Type B pancreatic cell (in vitro differentiated cells): ENCODE results near the gene S100P. TPM values are rescaled to one million over a fixed set of nuclear protein-coding genes. Genes with fewer than 3 reads are reported as not detected.

Source experiments
- DNase-seq: peaks from one replicate; pipeline ENCODE4 v3.0.0; 2021; ENCODE audit warnings: mixed read lengths; ENCODE audit not compliant: unreplicated experiment; ENCODE audit errors: extremely low spot score
- H3K27ac Mint-ChIP-seq: 2 replicates; pipeline ENCODE4 v1.8.0; 2021; ENCODE audit warnings: mild to moderate bottlenecking, mixed read lengths
- H3K27me3 Mint-ChIP-seq: 2 replicates; pipeline ENCODE4 v1.8.0; 2021; ENCODE audit warnings: mixed read lengths
- H3K36me3 Mint-ChIP-seq: 2 replicates; pipeline ENCODE4 v1.8.0; 2021; ENCODE audit warnings: mixed read lengths
- H3K4me1 Mint-ChIP-seq: one replicate; pipeline ENCODE4 v1.8.0; 2021; ENCODE audit warnings: mixed read lengths; ENCODE audit not compliant: unreplicated experiment
- H3K4me3 Mint-ChIP-seq: 2 replicates; pipeline ENCODE4 v1.8.0; 2021; ENCODE audit warnings: mild to moderate bottlenecking, mixed read lengths
- H3K9me3 Mint-ChIP-seq: 2 replicates; pipeline ENCODE4 v1.8.0; 2021; ENCODE audit warnings: mixed read lengths
- CTCF ChIP-seq: fragments of 200-600 bp; sonication (generic); conservative IDR thresholded peaks from 2 replicates; pipeline ENCODE4 v1.5.0; 2021; ENCODE audit warnings: antibody characterized with exemption, mild to moderate bottlenecking
- total RNA-seq: library from RNA; stranded (reverse); gene quantifications from 2 replicates; pipeline ENCODE4 v1.2.1, GENCODE V29; 2021; ENCODE audit warnings: low replicate concordance

Gene S100P
- total RNA-seq, 1 donor from 2014 or later = 80.8 TPM

DNA sequence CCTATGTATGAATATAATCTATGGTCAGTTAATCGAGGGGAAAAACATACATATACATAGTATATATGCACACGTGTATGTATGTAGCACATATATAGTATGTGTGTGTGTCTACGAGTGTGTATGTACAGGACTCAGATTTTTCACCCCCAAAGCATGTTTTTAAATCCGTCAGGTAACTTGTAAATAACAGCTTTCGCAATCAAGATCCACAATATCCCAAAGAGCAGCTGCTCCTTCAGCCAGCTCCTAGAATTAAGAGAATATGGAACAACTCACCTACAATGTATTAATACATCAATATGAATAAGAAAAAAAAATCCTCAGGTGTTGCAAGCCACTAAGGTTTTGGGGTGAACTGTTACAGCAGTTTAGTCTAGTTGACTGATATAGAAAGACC lies 12.5 kb downstream of the S100P start:
- Mint-ChIP-seq H3K4me3 (peak overlapping the region; percentile 11), H3K27ac (no peak overlapping the region), H3K9me3 (peaks cover 28% of the 10 kb centered on the region), H3K4me1 (peaks cover 22% of the 10 kb centered on the region), H3K27me3 (peaks cover 5% of the 10 kb centered on the region), H3K36me3 (peaks cover 63% of the 10 kb centered on the region)
- TF ChIP-seq CTCF = no peak
- no peak for DNase-seq

GRCh38 chr4:6709230-6710114 lies 15.8 kb downstream of the S100P start, which contains the start of gene MRFAP1L1:
Gene MRFAP1L1, minus strand, starts transcription at chr4:6709865. Its CDS starts 236 bp downstream, at chr4:6709629.
- Mint-ChIP-seq H3K9me3 (peaks cover 20% of the 10 kb centered on the region), H3K4me3 (peak within 1 kb of the TSS; percentile 98), H3K4me1 (peaks cover 22% of the 10 kb centered on the region), H3K27me3 (peaks cover 13% of the 10 kb centered on the region), H3K27ac (peak within 1 kb of the TSS; percentile 97), H3K36me3 (peaks cover 45% of the 10 kb centered on the region)
- DNase-seq = peak; percentile 96
- TF ChIP-seq CTCF = peak; percentile 52

DNA sequence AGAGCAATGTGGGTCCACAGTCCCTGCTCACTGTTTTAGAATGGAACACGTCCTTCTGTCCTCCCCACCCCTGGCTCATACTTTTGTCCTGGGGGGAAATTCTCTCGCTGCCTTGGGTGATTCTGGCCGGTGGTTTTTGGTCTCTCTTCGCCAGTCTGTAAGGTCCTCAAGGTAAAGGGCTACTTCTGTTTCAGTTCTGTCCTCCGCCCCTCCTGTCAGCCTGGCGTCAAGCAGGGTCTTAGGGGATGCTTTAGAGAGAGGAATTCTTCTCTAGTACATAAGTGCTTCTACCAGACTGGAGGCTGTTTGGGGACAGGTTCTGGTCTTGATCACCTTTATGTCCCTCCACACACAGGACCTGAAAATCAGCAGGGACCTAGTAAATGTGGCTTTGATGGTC lies 16.6 kb downstream of the S100P start:
- no peak for DNase-seq
- Mint-ChIP-seq H3K9me3 (peaks cover 15% of the 10 kb centered on the region), H3K4me1 (peaks cover 22% of the 10 kb centered on the region), H3K36me3 (peaks cover 38% of the 10 kb centered on the region), H3K27me3 (peaks cover 13% of the 10 kb centered on the region), H3K4me3 (peak overlapping the region; percentile 98), H3K27ac (peak overlapping the region; percentile 97)
- no peak for TF ChIP-seq CTCF

DNA sequence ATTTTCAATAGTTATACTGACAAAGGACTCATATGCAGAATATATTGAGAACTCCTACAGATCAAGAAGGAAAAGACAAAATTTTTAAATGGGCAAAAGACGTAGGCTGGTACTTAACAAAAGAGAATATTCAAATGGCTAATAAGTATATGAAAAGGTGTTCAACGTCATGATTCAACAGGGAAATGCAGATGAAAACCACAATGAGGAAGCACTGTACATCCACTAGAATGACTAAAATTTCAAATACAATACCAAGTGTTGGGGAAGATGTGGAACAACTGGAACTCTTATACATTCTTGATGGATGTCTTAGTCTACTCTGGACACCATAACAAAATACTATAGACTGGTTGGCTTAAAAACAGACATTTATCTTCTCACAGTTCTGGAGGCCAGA lies 17.3 kb downstream of the S100P start:
- Mint-ChIP-seq H3K27me3 (peaks cover 16% of the 10 kb centered on the region), H3K36me3 (peaks cover 32% of the 10 kb centered on the region), H3K4me3 (peak overlapping the region; percentile 48), H3K4me1 (peaks cover 22% of the 10 kb centered on the region), H3K9me3 (peaks cover 15% of the 10 kb centered on the region), H3K27ac (no peak overlapping the region)
- no peak for TF ChIP-seq CTCF
- DNase-seq = no peak

DNA sequence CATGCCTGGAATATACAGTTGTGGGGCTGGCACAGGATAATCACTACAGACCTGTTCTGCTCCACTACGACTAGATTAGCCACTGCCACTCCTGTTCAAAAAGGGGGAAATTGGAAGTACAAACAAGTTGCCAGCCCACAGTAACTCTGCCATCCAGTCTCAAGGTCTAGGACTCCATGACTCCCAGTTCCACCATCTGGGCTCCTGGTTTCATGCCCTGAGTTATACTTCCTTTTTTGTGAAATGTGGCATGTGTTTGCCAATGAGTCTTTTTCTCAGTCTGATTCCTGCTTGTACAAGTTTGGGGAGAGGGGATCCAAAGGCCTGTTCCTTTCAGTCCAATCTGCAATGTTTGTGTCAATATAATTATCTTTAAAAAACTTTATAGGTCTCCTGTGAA lies 21.3 kb downstream of the S100P start:
- Mint-ChIP-seq H3K27me3 (peaks cover 16% of the 10 kb centered on the region), H3K27ac (no peak overlapping the region), H3K4me1 (peaks cover 10% of the 10 kb centered on the region), H3K9me3 (no peaks in the 10 kb centered on the region), H3K36me3 (peaks cover 5% of the 10 kb centered on the region), H3K4me3 (peak overlapping the region; percentile 61)
- TF ChIP-seq CTCF = no peak
- DNase-seq = no peak
